Stimulated activated CD4-positive, alpha-beta T cell treated with anti-CD3 and anti-CD28 coated beads, Interleukin-1b, Interleukin-23, amount 100 ng/mL, for 1 hour (primary cell): ENCODE data around the gene SLC25A33.
"Not testable (repeated sequence)": the region's sequence is repeated elsewhere in the genome, so short reads cannot be mapped to it uniquely, and the experiment has no call there.

ENCODE experiments used
- DNase-seq, 2 donors: peaks; one replicate each; pipeline ENCODE4 v3.0.0-alpha.2; 2020; ENCODE audit warnings: low read depth in 2 of 2

SLC25A33 gene

DNA sequence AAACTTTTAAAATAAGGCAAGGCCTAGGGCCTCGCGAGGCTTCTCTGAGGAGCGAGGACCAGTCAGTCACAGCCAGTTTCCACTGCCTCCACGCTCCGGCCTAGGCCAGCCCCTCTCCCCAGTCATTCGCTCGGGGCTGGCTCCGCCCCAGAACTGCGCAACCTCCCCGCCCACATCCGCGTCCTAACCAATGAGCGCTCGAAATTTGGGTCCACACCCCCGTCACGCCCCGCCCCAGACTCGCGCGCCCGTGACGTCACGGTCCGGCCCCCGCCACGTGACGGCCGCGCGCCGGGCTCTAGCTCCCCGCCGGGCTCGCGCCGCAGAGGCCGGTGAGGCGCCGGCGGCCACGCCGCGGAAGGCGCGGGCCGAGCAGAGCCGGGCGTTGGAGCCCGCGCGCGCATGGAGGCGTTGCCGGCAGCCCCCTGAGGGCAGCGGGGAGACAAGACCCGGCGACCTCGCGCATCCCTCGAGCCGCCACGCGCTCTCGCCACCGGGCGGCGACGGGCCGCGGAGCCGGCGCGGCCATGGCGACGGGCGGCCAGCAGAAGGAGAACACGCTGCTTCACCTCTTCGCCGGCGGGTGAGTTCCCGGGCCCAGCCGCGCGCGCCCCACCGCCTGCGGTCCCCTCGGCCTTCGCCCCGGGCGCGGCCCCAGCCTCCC is at the start of gene SLC25A33:
SLC25A33 (plus strand) TSS at position 301 of the 664 bp plus-strand sequence; CDS start at position 528, 227 bp downstream.
- peak; percentile 93 to 98 for DNase-seq

DNA sequence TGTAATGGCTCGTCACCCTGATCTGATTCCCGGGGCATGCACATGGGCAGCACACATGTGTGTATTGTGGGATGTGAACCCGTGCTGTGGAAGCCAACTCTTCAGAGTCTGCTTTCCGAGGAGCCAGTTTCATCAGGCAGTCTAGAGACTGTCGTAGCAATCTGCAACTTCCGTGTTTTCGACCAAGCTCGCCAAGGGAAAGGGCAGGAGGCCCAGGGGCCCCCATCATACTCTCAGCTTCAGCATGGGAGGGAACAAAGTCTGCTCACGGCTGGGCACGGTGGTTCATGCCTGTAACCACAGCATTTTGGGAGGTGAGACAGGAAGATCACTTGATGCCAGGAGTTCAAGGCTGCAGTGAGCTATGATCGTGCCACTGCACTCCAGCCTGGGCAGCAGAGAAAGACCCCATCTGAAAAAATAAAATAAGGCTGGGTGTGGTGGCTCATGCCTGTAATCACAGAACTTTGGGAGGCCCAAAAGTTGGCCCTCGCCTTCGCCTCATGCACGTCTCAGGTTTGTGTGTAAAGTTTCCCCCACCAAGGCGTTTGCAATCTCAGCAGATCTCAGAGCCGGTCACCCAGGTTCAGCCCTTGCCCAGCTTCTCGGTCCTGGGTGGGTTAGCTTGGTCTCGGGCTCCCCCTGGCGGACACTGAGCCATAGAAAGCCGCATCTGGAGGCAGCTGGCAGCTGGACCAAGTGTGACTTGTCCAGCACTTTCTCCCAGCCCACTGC is 48.5 kb upstream of the SLC25A33 start:
- DNase-seq: peak; percentile 63 to 77

DNA sequence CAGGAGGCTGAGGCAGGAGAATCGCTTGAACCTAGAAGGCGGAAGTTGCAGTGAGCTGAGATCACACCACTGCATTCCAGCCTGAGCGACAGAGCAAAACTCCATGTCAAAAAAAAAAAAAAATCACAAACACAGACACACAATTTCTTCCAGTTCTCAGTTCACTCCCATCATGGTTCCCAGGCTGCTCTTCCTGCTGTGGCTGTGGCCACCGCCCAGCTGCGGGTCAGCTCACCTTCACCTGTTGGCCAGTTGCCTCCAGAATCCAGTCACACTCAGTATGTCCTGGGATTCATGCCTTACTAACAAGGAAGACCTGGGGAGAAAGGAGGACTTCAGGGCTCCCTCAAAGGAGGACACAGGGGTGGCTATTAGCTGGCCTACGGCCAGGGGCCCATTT is 45.9 kb upstream of the SLC25A33 start:
- DNase-seq: no peak

DNA sequence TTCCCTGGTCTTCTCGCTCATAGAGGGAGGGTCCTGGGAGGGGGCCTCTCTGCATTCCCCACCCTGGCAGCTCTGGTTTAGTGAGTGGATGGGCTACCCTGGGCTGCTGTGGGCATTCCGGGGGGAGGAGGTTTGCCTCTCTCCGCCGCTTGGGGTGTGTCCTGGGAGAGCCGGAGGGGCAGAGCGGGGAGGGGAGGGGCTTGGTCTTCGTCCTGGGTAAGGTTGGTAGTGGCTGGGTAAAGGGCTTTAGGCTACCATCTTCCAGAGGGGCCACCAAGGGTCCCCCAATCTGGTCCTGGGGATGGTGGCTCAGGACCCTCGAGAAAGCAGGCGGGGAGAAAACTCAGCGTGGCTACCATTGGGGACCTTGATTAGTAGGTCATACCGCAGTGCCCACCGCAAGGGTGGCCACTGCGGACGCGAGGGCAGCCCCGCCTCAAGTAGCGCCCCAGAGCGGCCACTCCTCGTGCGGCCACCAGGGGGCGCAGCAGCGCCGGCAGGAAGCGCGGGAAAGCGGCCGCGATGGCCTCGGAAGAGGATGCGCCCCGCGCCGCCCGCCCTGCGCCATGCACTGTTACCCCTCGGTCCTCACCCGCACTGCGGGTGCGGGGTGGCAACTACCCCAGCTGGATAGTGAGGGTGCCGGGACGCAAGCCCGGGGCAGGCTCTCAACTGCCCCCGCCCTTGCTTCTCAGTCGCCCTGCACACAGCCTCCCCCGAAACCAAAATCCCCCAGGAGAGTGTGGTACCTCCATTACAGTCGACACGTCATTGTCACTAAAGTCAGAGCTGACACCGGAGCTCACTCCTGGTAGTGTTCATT is 44.1 kb upstream of the SLC25A33 start:
- DNase-seq: peak; percentile 32 to 40

- DNase-seq: no peak
Observed at GRCh38 chr1:9495854-9496374, 43.4 kb upstream of the SLC25A33 start.

DNA sequence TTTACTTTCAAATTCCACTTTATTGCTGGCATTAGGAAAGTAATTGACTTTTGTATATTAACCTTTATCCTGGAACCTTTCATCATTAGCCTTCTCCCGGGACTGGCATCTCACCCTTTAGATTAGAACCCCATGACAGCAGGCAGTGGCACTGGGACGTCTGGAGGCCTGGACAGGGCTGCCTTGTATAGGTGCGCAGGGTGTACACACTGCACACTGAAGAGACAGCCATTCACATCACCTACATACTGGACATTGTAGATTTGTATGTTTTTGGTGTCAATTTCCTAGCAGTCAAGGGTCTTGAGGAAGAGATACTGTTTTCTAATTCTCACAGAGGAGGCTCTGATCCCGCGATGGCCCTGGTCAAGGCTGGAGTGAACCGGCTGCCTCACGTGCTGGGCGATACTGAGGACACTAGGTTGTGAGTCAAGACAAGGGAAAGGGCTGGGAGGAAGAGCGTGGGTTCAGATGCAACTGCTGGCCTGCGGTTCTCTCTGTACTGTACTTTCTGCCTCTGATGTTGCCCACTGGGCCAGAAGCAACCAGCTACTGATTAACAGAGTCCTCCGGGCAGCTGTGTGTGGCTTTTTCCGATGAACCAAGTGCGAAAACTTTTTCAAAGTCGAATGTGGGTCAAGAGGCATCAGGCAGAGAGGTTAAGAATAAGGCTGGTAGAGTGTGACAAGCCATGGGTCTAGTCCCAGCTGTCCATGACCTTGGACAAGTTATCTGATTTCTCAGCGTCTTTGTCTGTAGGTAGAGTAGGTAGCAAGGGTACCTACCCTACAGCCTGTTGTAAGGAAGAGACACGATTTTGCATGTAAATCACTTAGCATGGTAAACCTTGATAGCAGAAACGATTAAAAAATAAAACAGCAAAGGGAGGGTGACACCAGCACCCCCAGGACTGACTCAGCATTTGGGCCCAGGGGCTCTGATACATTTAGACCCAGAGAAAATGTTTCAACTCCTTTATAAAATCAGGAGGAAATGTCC is 38.2 kb upstream of the SLC25A33 start:
- no peak for DNase-seq

- no peak for DNase-seq
Observed at GRCh38 chr1:9503001-9503675, 36.1 kb upstream of the SLC25A33 start.

- DNase-seq: no peak
Observed at GRCh38 chr1:9505143-9505542, 34.1 kb upstream of the SLC25A33 start.

- no peak for DNase-seq
Observed at GRCh38 chr1:9506901-9507300, 32.4 kb upstream of the SLC25A33 start.

DNA sequence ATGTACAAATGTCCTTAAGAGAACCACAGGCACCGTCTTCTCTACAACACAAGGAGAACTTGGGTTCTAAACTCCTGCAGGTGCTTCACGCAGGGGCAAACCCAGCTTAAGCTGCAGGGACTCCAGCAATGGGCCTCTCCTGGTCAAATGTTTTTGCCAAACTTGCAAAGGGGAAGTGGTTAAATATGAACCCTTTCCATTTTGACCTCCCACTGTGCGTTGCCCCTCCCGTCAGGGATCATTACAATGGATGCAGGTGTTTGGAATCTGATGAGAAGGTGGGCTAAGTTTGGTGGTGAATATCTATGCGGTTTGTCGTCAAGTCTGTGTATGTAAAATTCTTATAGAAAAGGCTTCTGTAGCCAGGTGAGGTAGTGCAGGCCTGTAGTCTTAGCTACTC is 29.1 kb upstream of the SLC25A33 start:
- DNase-seq: no peak

GRCh38 chr1:9515550-9515949 is 23.7 kb upstream of the SLC25A33 start:
- not testable (repeated sequence) for DNase-seq

- DNase-seq: no peak
Observed at GRCh38 chr1:9518454-9518998, 20.7 kb upstream of the SLC25A33 start.

GRCh38 chr1:9520411-9520810 is 18.9 kb upstream of the SLC25A33 start:
- no peak for DNase-seq

GRCh38 chr1:9529190-9529589 is 10.1 kb upstream of the SLC25A33 start:
- DNase-seq: no peak

DNA sequence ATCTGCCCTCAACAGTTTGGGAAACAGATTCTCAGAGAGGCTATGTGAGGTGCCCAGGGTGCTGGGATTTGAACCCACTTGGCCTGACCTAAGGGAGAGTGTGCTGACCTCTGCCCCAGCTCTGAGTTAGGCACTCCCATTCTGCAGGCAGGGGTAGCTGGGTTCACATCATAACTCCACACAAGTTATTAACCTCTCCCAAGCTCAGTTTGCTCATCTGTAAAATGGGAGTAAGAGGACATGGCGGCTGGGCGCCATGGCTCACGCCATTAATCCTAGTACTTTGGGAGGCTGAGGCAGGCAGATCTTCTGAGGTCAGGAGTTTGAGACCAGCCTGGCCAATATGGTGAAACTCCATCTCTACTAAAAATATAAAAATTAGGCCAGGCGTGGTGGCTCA is 8.9 kb upstream of the SLC25A33 start:
- DNase-seq: no peak

DNA sequence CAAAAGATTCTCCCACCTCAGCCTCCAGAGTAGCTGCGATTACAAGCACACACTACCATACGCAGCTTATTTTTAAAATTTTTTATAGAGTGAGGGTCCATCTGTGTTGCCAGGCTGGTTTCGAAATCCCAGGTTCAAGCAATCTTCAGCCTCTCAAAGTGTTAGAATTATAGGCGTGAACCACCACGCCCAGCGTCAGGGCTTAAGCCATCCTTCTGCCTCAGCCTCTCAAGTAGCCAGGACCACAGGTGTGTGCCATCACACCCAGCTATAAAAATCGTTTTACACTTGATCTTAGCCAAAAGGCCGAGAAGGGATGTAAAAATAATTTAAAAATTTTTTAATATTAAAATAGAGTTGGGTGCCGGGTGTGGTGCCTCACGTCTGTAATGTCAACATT is 4.3 kb upstream of the SLC25A33 start:
- DNase-seq: no peak

GRCh38 chr1:9536301-9536700 is 3.0 kb upstream of the SLC25A33 start:
- no peak for DNase-seq

- no peak for DNase-seq
Observed at GRCh38 chr1:9537863-9538668, 1.2 kb upstream of the SLC25A33 start.

GRCh38 chr1:9538669-9539164 is 548 bp upstream of the SLC25A33 start:
- no peak for DNase-seq
